ENCODE results near the gene PDE11A.
"Not testable (repeated sequence)": the region's sequence is repeated elsewhere in the genome, so short reads cannot be mapped to it uniquely, and the experiment has no call there.

The PDE11A gene

GRCh38 chr2:178006710-178007109, 65.9 kb downstream of the PDE11A start:
- DNase-seq, result no peak

- DNase-seq, result no peak
Measured at GRCh38 chr2:178005756-178006155, 66.8 kb downstream of the PDE11A start.

- no peak for DNase-seq
Measured at GRCh38 chr2:178002038-178002437, 70.5 kb downstream of the PDE11A start.

GRCh38 chr2:177998996-177999395, 73.6 kb downstream of the PDE11A start:
- DNase-seq, result no peak

- DNase-seq, result no peak
Measured at GRCh38 chr2:177998006-177998405, 74.6 kb downstream of the PDE11A start.

- no peak for DNase-seq
Measured at GRCh38 chr2:177992992-177993391, 79.6 kb downstream of the PDE11A start.

GRCh38 chr2:177989029-177989885, 83.3 kb downstream of the PDE11A start:
- no peak for DNase-seq

GRCh38 chr2:177984749-177985148, 87.8 kb downstream of the PDE11A start:
- DNase-seq, result no peak

GRCh38 chr2:177983183-177983788, 89.3 kb downstream of the PDE11A start:
- peak; percentile 0 for DNase-seq

- DNase-seq, result no peak
Measured at GRCh38 chr2:177972782-177973181, 99.8 kb downstream of the PDE11A start.

GRCh38 chr2:177972123-177972522, 100.5 kb downstream of the PDE11A start:
- no peak for DNase-seq

GRCh38 chr2:177970670-177971454, 101.7 kb downstream of the PDE11A start:
- no peak for DNase-seq

GRCh38 chr2:177964892-177965291, 107.7 kb downstream of the PDE11A start:
- DNase-seq, result no peak

- DNase-seq, result no peak
Measured at GRCh38 chr2:177952151-177952550, 120.4 kb downstream of the PDE11A start.

- DNase-seq, result not testable (repeated sequence)
Measured at GRCh38 chr2:177947598-177947997, 125.0 kb downstream of the PDE11A start.

- not testable (repeated sequence) for DNase-seq
Measured at GRCh38 chr2:177944530-177944929, 128.0 kb downstream of the PDE11A start.

GRCh38 chr2:177942731-177943130, 129.8 kb downstream of the PDE11A start:
- DNase-seq, result no peak

GRCh38 chr2:177939211-177939610, 133.4 kb downstream of the PDE11A start:
- DNase-seq, result no peak

GRCh38 chr2:177930916-177931315, 141.7 kb downstream of the PDE11A start:
- DNase-seq, result no peak

- no peak for DNase-seq
Measured at GRCh38 chr2:177929662-177930522, 142.7 kb downstream of the PDE11A start.

GRCh38 chr2:177923323-177923722, 149.3 kb downstream of the PDE11A start:
- DNase-seq, result no peak

- DNase-seq, result no peak
Measured at GRCh38 chr2:177921726-177922125, 150.9 kb downstream of the PDE11A start.

GRCh38 chr2:177917169-177917568, 155.4 kb downstream of the PDE11A start:
- DNase-seq, result no peak
